ENCODE data around the gene SPNS3.

SPNS3 gene

DNA sequence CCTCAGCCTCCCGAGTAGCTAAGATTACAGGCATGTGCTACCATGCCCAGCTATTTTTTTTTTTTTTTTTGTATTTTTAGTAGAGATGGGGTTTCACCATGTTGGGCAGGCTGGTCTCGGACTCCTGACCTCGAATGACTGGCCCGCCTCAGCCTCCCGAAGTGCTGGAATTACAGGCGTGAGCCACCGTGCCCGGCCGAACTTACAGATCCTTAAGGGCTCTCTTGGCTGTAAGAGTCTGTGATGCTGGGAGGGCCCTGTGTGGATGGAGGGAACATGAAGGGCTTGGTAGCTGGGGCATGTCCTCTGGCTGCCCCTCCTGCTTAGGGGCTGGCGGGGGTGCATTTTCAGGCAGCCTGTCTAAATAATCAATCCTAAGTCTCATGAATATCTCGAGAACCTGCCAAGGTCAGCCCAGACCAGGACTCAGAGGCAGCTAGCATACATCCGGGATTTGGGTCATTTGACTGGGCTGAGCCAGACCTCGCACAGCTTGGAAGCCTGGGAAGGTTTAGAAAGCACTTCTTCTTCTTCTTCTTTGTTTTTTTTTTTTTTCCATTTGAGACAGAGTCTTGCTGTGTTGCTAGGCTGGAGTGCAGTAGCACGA lies 17.1 kb downstream of the SPNS3 start:
- TF ChIP-seq, protein P1, sequence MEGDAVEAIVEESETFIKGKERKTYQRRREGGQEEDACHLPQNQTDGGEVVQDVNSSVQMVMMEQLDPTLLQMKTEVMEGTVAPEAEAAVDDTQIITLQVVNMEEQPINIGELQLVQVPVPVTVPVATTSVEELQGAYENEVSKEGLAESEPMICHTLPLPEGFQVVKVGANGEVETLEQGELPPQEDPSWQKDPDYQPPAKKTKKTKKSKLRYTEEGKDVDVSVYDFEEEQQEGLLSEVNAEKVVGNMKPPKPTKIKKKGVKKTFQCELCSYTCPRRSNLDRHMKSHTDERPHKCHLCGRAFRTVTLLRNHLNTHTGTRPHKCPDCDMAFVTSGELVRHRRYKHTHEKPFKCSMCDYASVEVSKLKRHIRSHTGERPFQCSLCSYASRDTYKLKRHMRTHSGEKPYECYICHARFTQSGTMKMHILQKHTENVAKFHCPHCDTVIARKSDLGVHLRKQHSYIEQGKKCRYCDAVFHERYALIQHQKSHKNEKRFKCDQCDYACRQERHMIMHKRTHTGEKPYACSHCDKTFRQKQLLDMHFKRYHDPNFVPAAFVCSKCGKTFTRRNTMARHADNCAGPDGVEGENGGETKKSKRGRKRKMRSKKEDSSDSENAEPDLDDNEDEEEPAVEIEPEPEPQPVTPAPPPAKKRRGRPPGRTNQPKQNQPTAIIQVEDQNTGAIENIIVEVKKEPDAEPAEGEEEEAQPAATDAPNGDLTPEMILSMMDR (conservative IDR thresholded peaks at IDR 0.05; ENCODE audit: low read depth), result no peak
- POLR2A ChIA-PET (ENCODE audit: low non-redundant PET), result no interaction called here
- no peak for DNase-seq (ENCODE audit: low spot score)
- CTCF ChIA-PET, result interaction anchor here (0.6 to 0.7 kb wide), 2 partner anchors 112 to 174 kb away, joined by 3 read pairs; no protein-coding TSS in a partner anchor
- no peak overlapping the region for H3K27ac ChIP-seq

DNA sequence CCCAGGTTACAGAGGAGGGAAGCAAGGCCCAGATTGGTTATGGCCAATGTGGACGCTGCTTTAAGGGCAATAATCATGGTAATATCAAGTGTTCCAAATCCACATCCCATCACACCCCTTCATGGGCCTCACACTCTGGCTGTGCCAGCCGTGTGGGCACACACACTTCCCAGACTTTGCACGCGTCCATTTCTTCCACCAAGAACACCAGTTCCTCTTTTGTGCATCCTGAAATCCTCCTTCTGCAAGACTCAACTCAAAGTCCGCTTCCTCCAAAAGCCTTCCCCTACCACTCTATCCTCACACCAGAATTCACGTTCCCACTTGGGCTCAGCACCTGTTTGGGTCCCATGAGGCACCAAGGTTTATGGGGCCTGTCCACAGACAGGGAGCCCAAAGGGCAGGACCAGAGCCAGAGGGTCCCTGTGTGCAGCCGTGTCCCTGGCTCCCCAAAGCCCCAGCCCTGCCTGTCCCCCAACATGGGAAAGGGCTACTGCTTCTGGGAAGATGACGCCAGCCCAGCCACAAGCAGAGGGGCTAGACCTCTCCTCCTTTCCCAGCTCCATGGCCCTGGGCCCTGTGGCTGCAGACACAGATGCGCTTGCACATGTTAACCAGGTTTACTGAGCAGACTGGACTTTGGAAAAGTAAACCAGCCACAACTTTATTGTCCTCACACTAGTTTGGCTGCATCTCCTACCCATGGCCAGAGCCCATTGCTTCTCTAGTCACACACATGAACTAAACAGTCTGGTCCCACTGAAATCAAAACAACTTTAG lies 20.3 kb downstream of the SPNS3 start:
- ChIA-PET POLR2A (ENCODE audit: low non-redundant PET) (no interaction called here), CTCF (no interaction called here)
- TF ChIP-seq, protein P1 (conservative IDR thresholded peaks at IDR 0.05; ENCODE audit: low read depth), result no peak
- H3K27ac ChIP-seq, result no peak overlapping the region
- DNase-seq (ENCODE audit: low spot score), result no peak

DNA sequence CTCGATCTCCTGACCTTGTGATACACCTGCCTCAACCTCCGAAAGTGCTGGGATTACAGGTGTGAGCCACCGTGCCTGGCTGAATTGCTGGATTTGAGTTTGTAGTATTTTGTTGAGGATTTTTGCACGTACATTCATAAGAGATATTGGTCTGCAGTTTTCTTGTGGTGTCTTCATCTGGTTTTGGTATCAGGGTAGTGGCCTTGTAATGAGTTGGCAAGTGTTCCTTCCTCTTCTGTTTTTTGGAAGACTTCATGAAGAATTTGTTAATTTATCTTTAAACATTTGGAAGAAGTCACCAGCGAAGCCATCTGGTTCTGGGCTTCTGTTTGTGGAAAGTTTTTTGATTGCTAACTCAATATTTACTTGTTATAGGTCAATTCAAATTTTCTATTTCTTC lies 26.9 kb downstream of the SPNS3 start:
- ChIA-PET POLR2A (ENCODE audit: low non-redundant PET) (no interaction called here), CTCF (no interaction called here)
- TF ChIP-seq, protein P1 (conservative IDR thresholded peaks at IDR 0.05; ENCODE audit: low read depth), result no peak
- DNase-seq (ENCODE audit: low spot score), result no peak
- H3K27ac ChIP-seq, result no peak overlapping the region

DNA sequence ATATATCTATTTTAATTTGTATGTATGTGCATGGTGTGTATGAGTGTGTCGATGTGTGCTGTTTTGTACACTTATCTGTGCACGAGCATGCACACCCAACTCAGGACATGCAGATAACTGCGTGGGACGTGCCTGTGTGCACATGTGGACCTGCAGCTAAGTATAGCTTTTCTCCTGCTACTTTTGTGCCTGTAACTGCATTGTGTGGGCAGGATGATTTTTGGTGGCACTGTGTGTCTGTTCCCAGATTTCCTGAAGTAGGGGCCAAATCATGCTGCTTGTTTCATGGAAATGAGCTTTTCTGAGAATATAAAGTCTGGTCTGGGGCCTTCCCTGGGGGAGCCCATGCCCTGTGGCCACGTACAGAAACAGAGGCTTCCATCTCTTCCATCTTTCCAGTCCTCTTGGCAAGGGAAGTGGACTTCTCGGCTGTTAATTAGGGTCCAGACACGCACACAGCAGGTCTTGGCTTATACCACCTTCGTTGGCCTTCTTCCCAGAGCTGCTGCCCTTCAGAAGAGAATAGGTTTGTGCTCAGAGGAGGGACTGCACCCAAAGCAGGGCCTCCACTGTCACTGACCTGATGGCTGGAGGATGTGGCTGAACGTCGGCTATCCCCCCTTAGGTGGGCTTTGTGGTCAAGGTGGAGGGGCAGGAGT lies 30.2 kb downstream of the SPNS3 start:
- no peak overlapping the region for H3K27ac ChIP-seq
- ChIA-PET POLR2A (ENCODE audit: low non-redundant PET) (no interaction called here), CTCF (interaction anchor here (0.7 kb wide), 1 partner anchor 101 kb away, joined by 3 read pairs; no protein-coding TSS in a partner anchor)
- DNase-seq (ENCODE audit: low spot score), result no peak
- TF ChIP-seq, protein P1 (conservative IDR thresholded peaks at IDR 0.05; ENCODE audit: low read depth), result no peak

DNA sequence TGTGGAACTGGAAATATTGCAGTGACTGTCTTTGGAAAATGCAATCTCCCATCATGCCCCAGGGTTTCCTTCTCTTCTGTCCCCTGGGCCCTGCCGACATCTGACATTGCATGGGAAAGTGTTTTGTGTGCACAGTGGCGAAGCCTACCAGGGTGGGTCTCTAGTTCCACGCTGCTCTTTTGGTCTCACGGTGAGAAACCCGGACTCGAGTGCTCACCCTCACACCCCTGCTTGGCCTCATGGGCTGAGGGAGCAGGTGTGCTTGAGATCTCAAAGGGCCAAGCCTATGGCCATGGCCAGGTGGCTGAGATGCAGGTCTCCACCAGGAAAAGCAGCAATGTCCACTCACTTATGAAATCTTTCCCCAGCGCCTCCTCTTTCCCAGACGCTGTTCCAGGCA lies 32.0 kb downstream of the SPNS3 start:
- no peak for DNase-seq (ENCODE audit: low spot score)
- TF ChIP-seq, protein P1 (conservative IDR thresholded peaks at IDR 0.05; ENCODE audit: low read depth), result no peak
- H3K27ac ChIP-seq, result no peak overlapping the region
- POLR2A ChIA-PET (ENCODE audit: low non-redundant PET), result no interaction called here
- CTCF ChIA-PET, result no interaction called here

DNA sequence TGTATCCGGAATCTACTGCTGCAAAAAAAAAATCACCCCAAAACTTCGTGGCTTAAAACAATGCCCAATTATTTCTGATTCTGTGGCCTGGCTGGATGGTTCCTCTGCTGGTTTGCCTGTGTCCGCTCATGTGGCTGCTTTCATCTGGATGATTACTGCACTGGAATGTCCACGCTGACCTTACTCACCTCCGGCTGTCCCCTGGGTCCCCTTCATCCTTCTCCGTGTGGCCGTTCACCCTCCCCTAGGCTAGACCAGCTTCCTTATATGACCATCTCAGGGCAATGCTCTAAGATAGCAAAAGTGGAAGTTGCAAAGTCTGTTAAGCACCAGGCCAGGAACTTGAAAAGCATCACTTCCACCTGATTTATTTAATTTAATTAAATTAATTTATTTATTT lies 33.5 kb downstream of the SPNS3 start:
- CTCF ChIA-PET, result interaction anchor here (0.7 kb wide), 1 partner anchor 531 kb away, joined by 6 read pairs; no protein-coding TSS in a partner anchor
- no peak for DNase-seq (ENCODE audit: low spot score)
- TF ChIP-seq, protein P1 (conservative IDR thresholded peaks at IDR 0.05; ENCODE audit: low read depth), result no peak
- POLR2A ChIA-PET (ENCODE audit: low non-redundant PET), result no interaction called here
- no peak overlapping the region for H3K27ac ChIP-seq
